H1 (cell line): Measurements from ENCODE around the gene IRAK4. TPM values are rescaled to one million over a fixed set of nuclear protein-coding genes. Genes with fewer than 3 reads are reported as not detected.

Experiments used
- CTCF ChIA-PET: fragments of 300-600 bp; sonication (Branson Sonifier 250); formaldehyde crosslinking; loops from one replicate; lab custom pipeline; 2021; ENCODE audit not compliant: partially characterized antibody; lab: Charles Lee
- POLR2A ChIA-PET: fragments of 300-600 bp; sonication (Branson Sonifier 250); formaldehyde crosslinking; loops from one replicate; lab custom pipeline; 2021; ENCODE audit warnings: inconsistent platforms; ENCODE audit not compliant: partially characterized antibody; lab: Charles Lee
- DNase-seq, 2 experiments: peaks; one replicate each; pipeline versions ENCODE4 v3.0.0 to v3.0.0-alpha.2; 2010 to 2022; ENCODE audit warnings: low spot score in 2 of 2, low read depth in 1 of 2, mixed read lengths in 1 of 2
- FAIRE-seq: peaks from 2 replicates; lab custom pipeline; 2011; peaks lifted over from hg19 to GRCh38; lab: Jason Lieb, UNC
- H2AFZ ChIP-seq: 2 replicates; pipeline ENCODE4 v1.8.1; 2012; ENCODE audit warnings: low read length, inconsistent platforms
- H2AK5ac ChIP-seq: 2 replicates; pipeline ENCODE4 v1.6.1; 2013; ENCODE audit warnings: low read depth, low read length
- H2BK120ac ChIP-seq: replicated peaks from 2 replicates; pipeline ENCODE3; 2013; ENCODE audit warnings: low read depth, low read length, inconsistent platforms
- H2BK12ac ChIP-seq: 2 replicates; pipeline ENCODE4 v1.6.1; 2013; ENCODE audit warnings: low read depth, low read length
- H2BK15ac ChIP-seq: 2 replicates; pipeline ENCODE4 v1.6.1; 2013; ENCODE audit warnings: low read length
- H2BK20ac ChIP-seq: 2 replicates; pipeline ENCODE4 v1.6.1; 2013; ENCODE audit warnings: low read length
- H2BK5ac ChIP-seq: 2 replicates; pipeline ENCODE4 v1.6.1; 2013; ENCODE audit warnings: low read depth, low read length
- H3K14ac ChIP-seq: 2 replicates; pipeline ENCODE4 v1.6.1; 2013; ENCODE audit warnings: inconsistent platforms; ENCODE audit not compliant: insufficient read length
- H3K18ac ChIP-seq: 2 replicates; pipeline ENCODE4 v1.6.1; 2013; ENCODE audit warnings: low read length; ENCODE audit errors: extremely low read depth
- H3K23ac ChIP-seq: 2 replicates; pipeline ENCODE4 v1.6.1; 2013; ENCODE audit warnings: inconsistent platforms; ENCODE audit not compliant: insufficient read length
- H3K23me2 ChIP-seq: 2 replicates; pipeline ENCODE4 v1.6.1; 2013; ENCODE audit warnings: low read depth, low read length
- H3K27ac ChIP-seq: 2 replicates; pipeline ENCODE4 v1.6.1; 2011; ENCODE audit warnings: low read depth, low read length, inconsistent platforms
- H3K27me3 ChIP-seq, 4 experiments: replicated peaks in 1 of 4; 1 replicate in 1 of 4; 2 replicates in 3 of 4; pipeline versions ENCODE4 v1.6.1 to v1.8.1; 2011 to 2013; ENCODE audit warnings: low read length in 3 of 4, mild to moderate bottlenecking in 3 of 4, inconsistent platforms in 2 of 4, mixed read lengths in 2 of 4, moderate library complexity in 1 of 4; ENCODE audit not compliant: control insufficient read depth in 3 of 4, insufficient read depth in 3 of 4; ENCODE audit errors: extremely low read depth in 1 of 4
- H3K36me3 ChIP-seq, 4 experiments: 2 replicates each; pipeline versions ENCODE4 v1.6.1 to v1.8.1; 2011 to 2013; ENCODE audit warnings: mild to moderate bottlenecking in 4 of 4, low read length in 3 of 4, moderate library complexity in 2 of 4, control low read depth in 1 of 4, inconsistent platforms in 1 of 4; ENCODE audit not compliant: insufficient read depth in 4 of 4, control insufficient read depth in 2 of 4
- H3K4ac ChIP-seq: replicated peaks from 2 replicates; pipeline ENCODE3; 2013; ENCODE audit warnings: low read length, low read depth, mixed read lengths, inconsistent platforms; ENCODE audit not compliant: insufficient read length
- H3K4me1 ChIP-seq, 4 experiments: replicated peaks in 1 of 4; 1 replicate in 1 of 4; 2 replicates in 3 of 4; pipeline versions ENCODE4 v1.6.1 to v1.8.1; 2011 to 2013; ENCODE audit warnings: low read length in 3 of 4, inconsistent platforms in 2 of 4, mixed read lengths in 1 of 4; ENCODE audit not compliant: insufficient read depth in 4 of 4, control insufficient read depth in 3 of 4
- H3K4me2 ChIP-seq, 2 experiments: 2 replicates each; pipeline versions ENCODE4 v1.6.1 to v1.8.1; 2011 to 2013; ENCODE audit warnings: low read depth in 2 of 2, low read length in 2 of 2, control low read depth in 1 of 2, inconsistent platforms in 1 of 2, mild to moderate bottlenecking in 1 of 2; ENCODE audit not compliant: insufficient read depth in 1 of 2
- H3K4me3 ChIP-seq, 4 experiments: fragments of 200-600, 300-600 bp in 1 of 4; sonication (generic), shearing (Covaris generic), sonication (Bioruptor Twin) in 1 of 4; 2 replicates each; pipeline versions ENCODE4 v1.5.1 to v1.8.1; 2011 to 2016; ENCODE audit warnings: low read length in 4 of 4, low read depth in 3 of 4, control low read depth in 2 of 4, inconsistent platforms in 2 of 4, mild to moderate bottlenecking in 2 of 4, mixed read lengths in 1 of 4, moderate library complexity in 1 of 4; ENCODE audit not compliant: insufficient read depth in 2 of 4; ENCODE audit errors: extremely low read depth in 1 of 4
- H3K56ac ChIP-seq: replicated peaks from 2 replicates; pipeline ENCODE3; 2013; ENCODE audit warnings: low read depth, mild to moderate bottlenecking, mixed read lengths, low read length, inconsistent platforms; ENCODE audit not compliant: insufficient read length
- H3K79me1 ChIP-seq: 2 replicates; pipeline ENCODE4 v1.6.1; 2013; ENCODE audit warnings: low read depth, low read length, control low read depth
- H3K79me2 ChIP-seq, 2 experiments: 2 replicates each; pipeline versions ENCODE4 v1.6.1 to v1.8.1; 2012 to 2013; ENCODE audit warnings: low read length in 2 of 2, mild to moderate bottlenecking in 2 of 2, inconsistent platforms in 1 of 2; ENCODE audit not compliant: insufficient read depth in 2 of 2, control insufficient read depth in 1 of 2
- H3K9ac ChIP-seq, 4 experiments: replicated peaks in 1 of 4; 1 replicate in 1 of 4; 2 replicates in 3 of 4; pipeline versions ENCODE4 v1.6.1 to v1.8.1; 2011 to 2013; ENCODE audit warnings: low read depth in 3 of 4, low read length in 3 of 4, control low read depth in 2 of 4, mild to moderate bottlenecking in 2 of 4, moderate library complexity in 2 of 4, inconsistent platforms in 1 of 4; ENCODE audit errors: extremely low read depth in 1 of 4
- H3K9me3 ChIP-seq, 2 experiments: 2 replicates each; pipeline versions ENCODE4 v1.6.1 to v1.8.1; 2012 to 2013; ENCODE audit warnings: mild to moderate bottlenecking in 2 of 2, moderate library complexity in 2 of 2, control low read depth in 1 of 2, inconsistent platforms in 1 of 2, low read depth in 1 of 2, low read length in 1 of 2, mixed read lengths in 1 of 2; ENCODE audit not compliant: insufficient read depth in 2 of 2
- H4K20me1 ChIP-seq, 2 experiments: replicated peaks in 1 of 2; 2 replicates each; pipeline versions ENCODE3 to v1.8.1; 2011 to 2013; ENCODE audit warnings: inconsistent platforms in 2 of 2, low read length in 2 of 2, mild to moderate bottlenecking in 1 of 2; ENCODE audit not compliant: insufficient read depth in 2 of 2, control insufficient read depth in 1 of 2
- H4K5ac ChIP-seq: 2 replicates; pipeline ENCODE4 v1.6.1; 2013; ENCODE audit warnings: low read length, low read depth, mixed read lengths, inconsistent platforms; ENCODE audit not compliant: insufficient read length
- H4K8ac ChIP-seq: 2 replicates; pipeline ENCODE4 v1.8.0; 2013; ENCODE audit warnings: mild to moderate bottlenecking, moderate library complexity, low read length, inconsistent platforms; ENCODE audit not compliant: insufficient read depth; ENCODE audit errors: extremely low read depth
- H4K91ac ChIP-seq: replicated peaks from 2 replicates; pipeline ENCODE3; 2013; ENCODE audit warnings: low read length, mixed read lengths, inconsistent platforms; ENCODE audit not compliant: insufficient read length
- ATF2 ChIP-seq: IDR thresholded peaks from 2 replicates; pipeline ENCODE4 v1.6.1; 2012; ENCODE audit warnings: low read length, inconsistent platforms
- CEBPB ChIP-seq: IDR thresholded peaks from 2 replicates; pipeline ENCODE4 v1.6.1; 2012; ENCODE audit warnings: low read depth, low read length
- CHD1 ChIP-seq: IDR thresholded peaks from 2 replicates; pipeline ENCODE4 v1.6.1; 2012; ENCODE audit warnings: low read depth, low read length, improper control_type of control experiment
- CHD2 ChIP-seq: IDR thresholded peaks from 2 replicates; pipeline ENCODE4 v1.6.1; 2012; ENCODE audit warnings: low read length, improper control_type of control experiment
- EP300 ChIP-seq, 2 experiments: IDR thresholded peaks; 1 replicate in 1 of 2; 2 replicates in 1 of 2; pipeline ENCODE4 v1.6.1; 2011 to 2012; ENCODE audit warnings: low read depth in 2 of 2, low read length in 2 of 2, mild to moderate bottlenecking in 2 of 2, borderline replicate concordance in 1 of 2, inconsistent platforms in 1 of 2, moderate library complexity in 1 of 2
- EZH2 ChIP-seq: fragments of 200-600 bp; sonication (generic); IDR thresholded peaks from 2 replicates; pipeline ENCODE4 v1.7.1; 2012; ENCODE audit warnings: low read depth, mild to moderate bottlenecking, moderate library complexity, low read length, inconsistent platforms; ENCODE audit not compliant: severe bottlenecking
- HDAC2 ChIP-seq, 2 experiments: fragments of 300-600 bp in 1 of 2; sonication (generic) in 1 of 2; IDR thresholded peaks; 2 replicates each; pipeline ENCODE4 v1.6.1; 2011 to 2012; ENCODE audit warnings: low read depth in 2 of 2, low read length in 2 of 2, mild to moderate bottlenecking in 2 of 2, moderate library complexity in 2 of 2, borderline replicate concordance in 1 of 2, inconsistent platforms in 1 of 2
- PHF8 ChIP-seq: fragments of 200-600 bp; sonication (generic); conservative IDR thresholded peaks from 2 replicates; pipeline ENCODE4 v1.7.1; 2012; ENCODE audit warnings: low read depth, mild to moderate bottlenecking, inconsistent platforms, low read length, moderate library complexity
- SIRT6 ChIP-seq: IDR thresholded peaks from one replicate; pipeline ENCODE4 v1.7.1; 2012; ENCODE audit warnings: low read length, inconsistent platforms
- SIX5 ChIP-seq: IDR thresholded peaks from 2 replicates; pipeline ENCODE4 v1.6.1; 2011; ENCODE audit warnings: mild to moderate bottlenecking, low read depth, low read length
- SP2 ChIP-seq: IDR thresholded peaks from 2 replicates; pipeline ENCODE4 v1.6.1; 2012; ENCODE audit warnings: mild to moderate bottlenecking, low read length, inconsistent platforms
- SUZ12 ChIP-seq: fragments of 200-600 bp; sonication (generic); IDR thresholded peaks from 2 replicates; pipeline ENCODE4 v1.6.1; 2012; ENCODE audit warnings: mild to moderate bottlenecking, inconsistent platforms, low read length, moderate library complexity, mixed read lengths
- TCF12 ChIP-seq: IDR thresholded peaks from 2 replicates; pipeline ENCODE4 v1.6.1; 2011; ENCODE audit warnings: low read depth, mild to moderate bottlenecking, low read length
- YY1 ChIP-seq: IDR thresholded peaks from 2 replicates; pipeline ENCODE4 v1.6.1; 2011; ENCODE audit warnings: low read depth, mild to moderate bottlenecking, low read length
- WGBS, 2 experiments: shearing (Covaris generic) in 1 of 2; methylation state at CpG; one replicate each; pipeline versions ENCODE4 v1.1.6 to v1.1.7; 2013 to 2015; ENCODE audit warnings: low lambda C conversion rate in 2 of 2, mixed read lengths in 2 of 2, inconsistent platforms in 1 of 2, low coverage in 1 of 2, missing lambda C conversion rate in 1 of 2; ENCODE audit not compliant: insufficient replicate concordance in 2 of 2, insufficient coverage in 1 of 2, insufficient read length in 1 of 2; ENCODE audit errors: extremely low coverage in 1 of 2, missing lambda C conversion rate in 1 of 2; 5-methylcytosine and 5-hydroxymethylcytosine counted together
- polyA plus RNA-seq, 7 experiments: library from polyadenylated mRNA; depleted of rRNA in 3 of 7; stranded (reverse) in 5 of 7; unstranded in 2 of 7; fragments of >200 nt in 5 of 7; fragments of 200-250 nt in 2 of 7; gene quantifications; 1 replicate in 5 of 7; 2 replicates in 1 of 7; 4 replicates in 1 of 7; pipeline versions ENCODE4 v1.2.1 to v1.2.3, GENCODE V29; 2011 to 2013; ENCODE audit warnings: missing spikeins in 2 of 7, mixed read lengths in 2 of 7
- total RNA-seq: library from RNA; stranded (reverse); fragmentation: NEBNext Ultra II Directional; extraction: Animal tissue kit (Norgen Biotek cat#: 25700); gene quantifications from 2 replicates; pipeline ENCODE4 v1.2.1, GENCODE V29; 2021

IRAK4 gene
- total and polyA plus RNA-seq, 2 of the 8 experiments (the other 6 are each of a cell fraction or from before 2014, with no cell fraction given), result 2.3 to 7.7 TPM

GRCh38 chr12:43827093-43827492 is 68.3 kb downstream of the IRAK4 start:
- Histone ChIP-seq H2AK5ac (no peak overlapping the region), H3K27me3 (no peaks in the 10 kb centered on the region), H2BK120ac (no peak overlapping the region), H3K79me1 (no peaks in the 10 kb centered on the region), H3K56ac (no peak overlapping the region), H2BK15ac (no peak overlapping the region), H3K4ac (no peak overlapping the region), H3K14ac (no peak overlapping the region), H3K4me3 (no peak overlapping the region), H3K9me3 (no peaks in the 10 kb centered on the region), H3K36me3 (no peaks in the 10 kb centered on the region), H3K23ac (no peak overlapping the region), H2BK5ac (no peak overlapping the region), H2AFZ (no peak overlapping the region), H3K27ac (no peak overlapping the region), H2BK20ac (no peak overlapping the region), H3K9ac (no peak overlapping the region), H3K4me2 (no peak overlapping the region), H4K91ac (no peak overlapping the region), H3K23me2 (no peaks in the 10 kb centered on the region), H3K79me2 (no peaks in the 10 kb centered on the region), H4K5ac (no peak overlapping the region), H3K18ac (no peak overlapping the region), H3K4me1 (no peaks in the 10 kb centered on the region), H2BK12ac (no peak overlapping the region), H4K20me1 (no peaks in the 10 kb centered on the region), H4K8ac (no peak overlapping the region)
- 84% methylated on average over 1 of the region's 1 CpG; no CpG with 5 or more reads in 1 of the 2 experiments for WGBS, 2 experiments
- ChIA-PET POLR2A (no interaction called here), CTCF (interaction anchor here (0.6 to 1.2 kb wide), 3 partner anchors 13 to 59 kb away, joined by 3 read pairs; no protein-coding TSS in a partner anchor)
- FAIRE-seq, result no peak
- no peak for DNase-seq
- TF ChIP-seq SUZ12 (no peak), CHD1 (no peak), ATF2 (no peak), SIX5 (no peak), EZH2 (no peak), SP2 (no peak), SIRT6 (no peak), CHD2 (no peak), HDAC2 (IDR thresholded peaks at IDR 0.05; ENCODE audit: borderline replicate concordance in 1 of 2, low read depth in 2 of 2, low read length in 2 of 2) (no peak), EP300 (IDR thresholded peaks at IDR 0.05; ENCODE audit: borderline replicate concordance in 1 of 2, low read depth in 2 of 2, low read length in 2 of 2) (no peak), YY1 (no peak), TCF12 (no peak), CEBPB (no peak), PHF8 (no peak)
